Muscle of arm (tissue), 12 donors: ENCODE results near the gene RMND1. TPM values are rescaled to one million over a fixed set of nuclear protein-coding genes. Genes with fewer than 3 reads are reported as not detected.
A peak's percentile ranks its signal among the peaks of the same experiment; 100 is the strongest.
"Not testable (repeated sequence)": the region's sequence is repeated elsewhere in the genome, so short reads cannot be mapped to it uniquely, and the experiment has no call there.

Experiments used
- DNase-seq: peaks from one replicate; pipeline ENCODE4 v3.0.0-alpha.2; 2013
- polyA plus RNA-seq, 12 donors: library from polyadenylated mRNA; unstranded; fragments of 120-200 nt; gene quantifications; one replicate each; pipeline ENCODE4 v1.2.1, GENCODE V29; 2013; ENCODE audit not compliant: insufficient read length in 12 of 12

RMND1 gene
- polyA plus RNA-seq, 12 donors: 18.6 to 26.8 (median 21.7) TPM; not detected in 1

DNA sequence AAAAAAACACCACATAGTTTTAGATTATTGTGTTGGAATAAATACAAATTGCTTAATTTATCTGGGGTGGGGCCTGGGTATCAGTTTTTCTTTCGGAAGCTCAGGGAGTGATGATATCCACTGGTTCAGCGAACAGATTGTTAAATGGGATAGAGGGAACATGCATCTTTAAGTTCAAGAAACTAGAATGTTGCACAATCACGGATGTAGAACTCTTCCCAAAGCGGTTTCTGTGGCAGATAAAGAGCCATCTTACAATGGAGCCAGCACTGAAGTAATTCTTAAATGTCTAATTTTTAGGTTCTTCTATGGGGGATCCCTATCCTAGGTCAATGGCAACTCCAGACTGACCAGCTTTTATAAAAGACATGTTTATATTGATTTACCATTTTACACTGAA is 9.7 kb upstream of the RMND1 start:
- no peak for DNase-seq

DNA sequence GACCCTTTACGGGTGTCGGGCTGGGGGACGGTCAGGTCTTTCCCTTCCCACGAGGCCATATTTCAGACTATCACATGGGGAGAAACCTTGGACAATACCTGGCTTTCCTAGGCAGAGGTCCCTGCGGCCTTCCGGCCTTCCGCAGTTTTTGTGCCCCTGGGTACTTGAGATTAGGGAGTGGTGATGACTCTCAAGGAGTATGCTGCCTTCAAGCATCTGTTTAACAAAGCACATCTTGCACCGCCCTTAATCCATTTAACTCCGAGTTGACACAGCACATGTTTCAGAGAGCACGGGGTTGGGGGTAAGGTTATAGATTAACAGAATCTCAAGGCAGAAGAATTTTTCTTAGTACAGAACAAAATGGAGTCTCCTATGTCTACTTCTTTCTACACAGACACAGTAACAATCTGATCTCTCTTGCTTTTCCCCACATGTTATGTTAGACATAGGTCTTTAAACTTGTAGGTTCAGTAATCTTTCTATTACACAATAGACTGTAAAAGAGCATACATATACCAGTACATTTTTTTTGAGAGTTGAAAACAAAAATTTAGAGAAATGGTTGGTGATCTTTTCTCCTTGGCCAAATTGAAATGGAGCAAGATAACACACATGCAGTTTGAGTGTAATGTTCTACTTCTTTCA is 3.9 kb upstream of the RMND1 start:
- DNase-seq: not testable (repeated sequence)

DNA sequence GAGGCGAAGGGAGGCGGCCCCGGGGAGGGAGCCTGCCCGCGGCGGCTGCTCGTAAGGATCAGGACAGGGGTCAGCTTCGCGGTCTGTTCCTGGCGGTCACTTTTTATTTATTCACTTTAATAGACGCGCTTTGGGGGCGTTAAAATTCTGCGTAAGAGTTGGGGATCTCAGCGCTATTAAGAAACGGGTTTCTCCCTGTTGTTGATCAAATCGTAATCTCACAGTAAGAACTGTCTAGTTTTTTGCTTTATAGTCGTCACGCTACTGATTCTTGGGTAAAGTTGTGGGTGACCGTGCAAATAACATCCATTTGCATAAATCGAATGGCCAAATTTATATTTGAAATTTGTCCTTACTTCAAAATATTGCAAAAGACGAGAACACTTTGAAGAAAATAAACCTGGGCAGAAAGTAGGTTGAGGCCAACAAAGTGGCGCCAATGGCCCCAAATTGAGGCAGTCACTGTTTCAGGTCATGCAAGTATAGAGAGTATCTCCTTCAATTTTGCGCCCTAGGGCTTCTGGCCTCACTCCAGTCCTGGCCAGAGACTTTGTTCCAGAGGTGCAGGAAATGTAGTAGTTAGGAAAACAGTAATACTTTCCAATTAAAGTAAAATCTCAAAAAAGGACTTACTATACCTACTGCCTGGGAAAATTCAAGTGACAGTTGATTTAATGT is 963 bp upstream of the RMND1 start:
- peak; percentile 45 for DNase-seq

DNA sequence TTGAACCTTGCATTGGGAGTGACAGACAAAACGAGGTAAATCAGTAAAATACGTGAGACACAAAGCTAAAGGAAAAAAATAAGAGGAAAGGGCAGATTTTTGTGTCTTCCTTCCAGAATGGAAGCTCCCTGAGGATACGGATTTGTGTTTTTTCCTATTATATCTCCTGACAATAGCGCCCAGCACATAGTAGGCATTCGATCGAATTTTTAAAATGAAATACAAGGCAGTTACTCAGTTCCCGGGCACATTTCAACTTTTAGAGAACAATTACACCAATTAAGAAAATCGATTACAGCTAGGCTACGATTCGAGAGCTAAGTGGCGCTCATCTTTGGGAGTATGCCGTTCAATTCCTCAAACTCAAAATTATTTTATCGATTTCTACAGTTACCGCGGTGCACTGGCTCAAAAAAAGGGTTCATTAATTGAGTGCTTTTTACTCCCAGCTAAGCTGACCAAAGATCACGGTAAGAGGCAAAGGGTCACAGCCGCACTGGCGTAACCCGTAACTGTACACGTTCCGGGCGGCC is 443 bp downstream of the RMND1 start:
- no peak for DNase-seq

DNA sequence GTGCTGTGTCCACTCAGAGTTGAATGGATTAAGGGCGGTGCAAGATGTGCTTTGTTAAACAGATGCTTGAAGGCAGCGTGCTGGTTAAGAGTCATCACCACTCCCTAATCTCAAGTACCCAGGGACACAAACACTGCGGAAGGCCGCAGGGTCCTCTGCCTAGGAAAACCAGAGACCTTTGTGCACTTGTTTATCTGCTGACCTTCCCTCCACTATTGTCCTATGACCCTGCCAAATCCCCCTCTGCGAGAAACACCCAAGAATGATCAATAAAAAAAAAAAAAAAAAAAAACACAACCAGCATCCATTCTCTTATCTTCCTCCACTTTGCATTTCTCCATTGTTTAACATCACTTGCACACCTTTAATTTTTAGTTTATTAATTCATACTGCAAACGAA is 998 bp downstream of the RMND1 start:
- not testable (repeated sequence) for DNase-seq

DNA sequence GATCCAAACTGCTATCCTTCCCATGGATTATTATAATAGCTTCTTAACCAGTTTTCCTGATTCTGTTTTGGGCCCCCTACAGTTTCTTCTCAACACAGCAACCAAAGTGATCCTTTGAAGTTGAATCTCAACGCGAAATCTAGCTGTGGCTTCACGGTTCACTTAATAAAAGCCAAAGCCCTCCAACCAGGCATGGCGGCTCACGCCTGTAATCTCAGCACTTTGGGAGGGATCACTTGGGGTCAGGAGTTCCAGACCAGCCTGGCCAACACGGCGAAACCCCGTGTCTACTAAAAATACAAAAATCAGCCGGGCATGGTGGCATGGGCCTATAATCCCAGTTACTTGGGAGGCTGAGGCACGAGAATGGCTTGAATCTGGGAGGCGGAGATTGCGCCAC is 3.3 kb downstream of the RMND1 start:
- no peak for DNase-seq

DNA sequence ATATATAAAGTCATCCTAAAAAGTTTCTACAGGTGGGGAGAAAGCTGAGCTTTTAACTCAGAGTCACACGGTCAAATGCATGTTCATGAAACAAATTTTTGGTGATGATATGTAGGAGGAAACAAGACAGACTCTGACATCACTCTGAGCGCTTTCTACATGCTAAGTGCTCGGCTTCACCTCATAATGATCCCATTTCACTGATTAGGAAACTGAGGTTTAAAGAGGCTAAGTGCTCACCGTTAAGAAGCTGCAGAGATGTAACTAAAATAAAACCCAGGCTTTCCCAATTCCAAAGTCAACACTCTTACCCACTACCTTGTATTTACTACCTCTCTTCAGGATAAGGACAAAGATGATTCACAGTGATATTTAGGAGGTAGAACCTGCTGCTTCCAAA is 4.7 kb downstream of the RMND1 start:
- DNase-seq: no peak

DNA sequence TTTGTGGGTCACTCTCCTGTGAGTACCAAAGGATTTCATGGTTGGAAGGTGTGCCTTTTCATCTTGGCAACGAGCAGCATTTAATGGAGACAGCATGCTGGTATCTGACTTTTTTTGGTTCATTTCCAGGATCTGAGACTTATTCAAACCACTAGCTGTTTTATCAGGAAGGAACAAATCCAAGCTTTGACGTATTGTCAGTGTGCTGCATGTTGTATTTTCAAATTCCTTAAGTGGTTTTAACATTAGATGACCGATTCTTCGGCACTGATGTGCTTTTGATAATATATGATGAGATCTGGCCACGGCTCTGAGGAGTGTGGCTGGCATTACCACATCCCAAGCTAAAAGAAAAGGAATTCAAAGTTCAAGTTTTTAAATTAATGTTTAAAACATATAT is 6.4 kb downstream of the RMND1 start:
- DNase-seq: no peak

DNA sequence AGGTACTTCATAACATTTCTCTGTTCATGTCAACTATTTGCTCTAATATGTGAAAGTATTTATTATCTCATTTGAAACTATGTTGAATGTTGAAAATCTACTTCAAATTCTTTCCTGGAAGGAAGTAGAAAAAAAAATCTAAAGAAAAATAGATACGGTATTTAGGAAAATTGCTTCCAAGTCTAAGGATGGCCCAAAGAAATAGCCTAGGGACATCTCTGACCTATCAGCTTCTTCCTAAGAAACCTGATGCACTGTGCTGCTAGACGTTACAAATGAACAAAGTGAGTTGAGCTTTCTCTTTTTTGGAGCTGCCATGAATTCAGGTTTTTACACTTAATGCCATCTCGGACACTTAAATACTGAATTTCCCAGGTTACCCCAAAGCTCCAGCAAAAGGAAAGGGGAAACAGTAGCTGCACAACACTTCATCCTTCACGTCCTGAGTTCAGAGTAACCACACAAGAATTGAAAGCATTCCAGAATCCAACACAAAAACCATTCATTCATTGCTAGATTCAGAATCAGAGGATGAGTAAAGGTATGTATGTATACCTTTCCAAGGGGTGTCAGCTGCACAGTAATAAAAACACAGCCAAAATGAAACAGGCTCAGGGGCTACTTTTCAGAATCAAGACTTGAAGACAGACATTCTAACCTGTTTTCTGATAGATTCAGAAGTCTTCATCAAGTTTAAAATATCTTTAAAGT is 7.9 kb downstream of the RMND1 start:
- DNase-seq: no peak

DNA sequence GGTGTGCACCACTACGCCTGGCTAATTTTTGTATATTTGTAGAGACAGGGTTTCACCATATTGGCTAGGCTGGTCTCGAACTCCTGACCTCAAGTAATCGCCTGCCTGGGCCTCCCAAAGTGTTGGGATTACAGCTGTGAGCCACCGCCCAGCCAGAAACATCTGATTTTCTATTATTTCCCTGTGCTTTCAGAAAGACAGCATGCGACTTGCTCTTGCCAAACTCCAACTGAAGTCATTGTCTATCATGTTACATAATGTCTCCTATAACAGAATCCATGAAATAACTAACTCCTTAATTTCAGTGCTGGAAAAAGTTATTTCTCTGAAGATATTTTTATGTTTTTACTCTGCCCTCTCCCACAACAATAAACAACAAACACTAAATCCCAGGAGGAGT is 8.5 kb downstream of the RMND1 start:
- DNase-seq: no peak

DNA sequence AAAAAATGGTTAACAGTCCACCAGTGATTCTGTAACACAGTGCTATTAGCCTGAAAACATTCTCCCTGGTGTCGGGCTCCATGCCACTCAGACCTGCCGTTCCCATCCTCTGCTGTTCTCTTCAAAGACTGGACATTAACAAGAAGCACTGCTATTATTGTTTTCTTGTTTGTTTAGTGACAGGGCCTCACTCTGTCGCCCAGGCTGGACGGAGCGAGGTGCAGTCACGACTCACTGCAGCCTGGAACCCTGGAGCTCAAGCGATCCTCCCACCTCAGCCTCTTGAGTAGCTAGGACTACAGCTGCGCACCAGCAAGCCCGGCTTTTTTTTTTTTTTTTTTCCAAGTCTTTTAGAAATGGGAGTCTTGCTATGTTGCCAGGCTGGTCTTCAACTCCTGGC is 9.6 kb downstream of the RMND1 start:
- DNase-seq: no peak

DNA sequence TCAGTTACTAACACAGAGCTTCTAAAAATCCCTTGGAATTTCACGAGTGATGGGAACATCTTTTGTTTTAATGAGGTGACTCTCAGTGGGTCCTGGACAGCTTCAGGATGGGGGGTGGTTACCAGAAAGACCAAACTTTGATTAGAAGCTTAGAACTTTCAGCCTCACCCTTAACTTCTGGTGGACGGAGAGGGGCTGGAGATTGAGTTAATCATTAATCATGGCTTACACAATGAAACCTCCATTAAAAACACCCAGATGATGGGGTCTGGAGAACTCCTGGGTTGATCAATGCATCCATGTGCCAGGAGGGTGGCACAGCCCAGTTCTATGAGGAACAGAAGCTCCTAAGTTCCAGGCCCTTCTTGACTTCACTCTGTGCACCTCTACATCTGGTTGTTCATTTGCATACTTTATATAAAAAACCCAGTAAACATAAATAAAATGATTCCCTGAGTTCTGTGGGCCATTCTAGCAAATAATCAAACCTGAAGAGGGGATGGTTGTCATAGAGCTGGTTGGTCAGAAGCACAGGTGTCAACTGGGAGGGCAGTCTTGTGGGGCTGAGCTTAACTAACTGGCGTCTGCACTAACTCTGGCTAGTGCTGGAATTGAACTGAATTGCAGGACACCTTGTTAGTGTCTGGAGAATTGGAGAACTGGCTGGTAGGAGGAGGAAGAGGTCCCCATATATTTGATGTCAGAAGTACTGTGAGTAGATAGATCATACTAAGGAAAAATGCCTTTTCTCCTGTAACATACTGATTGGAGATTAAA is 10.3 kb downstream of the RMND1 start:
- no peak for DNase-seq

DNA sequence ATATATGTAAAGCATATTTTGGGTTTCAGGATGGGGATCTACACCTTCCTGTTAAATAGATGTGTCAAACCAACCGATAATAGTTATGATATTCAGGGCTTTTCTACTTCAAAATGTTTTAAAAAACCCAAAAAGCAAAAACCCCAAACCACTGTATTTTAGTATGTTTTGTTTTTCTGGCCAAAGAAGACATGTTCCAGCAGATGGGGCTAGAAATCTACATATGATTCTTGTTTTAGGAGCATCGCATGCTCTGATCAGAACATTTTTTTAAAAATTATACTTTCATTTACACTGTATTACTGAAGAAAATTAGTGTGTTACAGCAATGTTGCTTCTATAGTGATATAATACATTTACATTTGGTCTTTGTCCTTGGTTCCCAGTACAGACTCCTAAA is 11.0 kb downstream of the RMND1 start:
- peak; percentile 40 for DNase-seq

DNA sequence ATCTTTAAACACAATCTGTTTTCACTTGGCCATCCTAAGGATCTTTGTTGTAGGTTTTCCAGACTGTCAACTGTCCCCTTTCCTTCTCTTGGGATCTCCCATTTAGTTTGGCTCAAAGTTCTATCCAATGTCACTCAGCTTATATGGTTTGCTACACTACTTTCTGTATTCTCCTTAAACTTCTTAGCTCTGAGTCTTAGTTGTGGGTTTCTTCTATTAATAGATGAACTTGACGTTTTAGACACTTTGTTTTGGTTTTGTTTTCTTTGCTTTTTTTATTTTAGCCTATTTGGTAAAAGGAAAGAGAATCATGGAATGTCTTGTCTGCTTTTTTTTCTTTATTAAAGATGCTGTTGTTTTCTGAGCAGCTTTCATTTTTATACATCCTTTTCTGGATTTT is 11.4 kb downstream of the RMND1 start:
- DNase-seq: no peak

DNA sequence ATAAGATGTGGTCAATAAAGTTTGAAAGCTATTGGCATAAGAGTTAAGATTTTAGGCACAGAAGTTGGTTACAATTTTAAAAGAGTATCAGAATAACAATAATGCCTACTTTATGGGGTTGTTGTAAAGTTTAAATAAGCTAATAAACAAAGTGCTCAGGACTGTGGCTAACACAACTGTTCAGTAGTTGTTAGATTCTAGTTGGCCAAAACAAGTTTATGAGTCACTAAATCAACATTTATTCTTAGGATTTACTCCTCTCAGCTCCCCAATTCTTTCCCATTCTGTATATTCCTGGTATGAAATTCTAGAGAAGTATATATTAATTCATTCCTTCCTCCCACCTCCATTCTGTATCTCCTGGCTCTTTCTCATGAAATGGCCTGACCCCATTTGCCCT is 14.5 kb downstream of the RMND1 start:
- DNase-seq: no peak

DNA sequence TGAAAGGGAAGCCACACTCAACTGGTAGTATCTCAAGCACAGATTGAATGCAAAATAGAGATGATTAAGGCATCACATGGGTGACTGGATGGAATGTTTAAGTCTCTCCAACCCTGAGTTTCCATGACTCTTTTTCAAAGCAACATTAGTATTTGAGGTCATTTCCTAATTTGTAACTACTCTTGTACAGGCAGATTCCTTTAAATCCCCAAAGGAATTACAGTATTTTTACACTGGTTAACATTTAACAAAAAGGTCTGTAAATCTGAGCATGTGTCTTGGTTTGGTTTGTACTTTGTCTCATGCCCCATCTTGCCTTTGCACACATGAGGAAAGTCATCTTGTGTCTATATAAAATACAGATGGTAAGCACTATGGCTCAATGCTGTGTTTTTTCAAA is 15.1 kb downstream of the RMND1 start:
- DNase-seq: no peak

DNA sequence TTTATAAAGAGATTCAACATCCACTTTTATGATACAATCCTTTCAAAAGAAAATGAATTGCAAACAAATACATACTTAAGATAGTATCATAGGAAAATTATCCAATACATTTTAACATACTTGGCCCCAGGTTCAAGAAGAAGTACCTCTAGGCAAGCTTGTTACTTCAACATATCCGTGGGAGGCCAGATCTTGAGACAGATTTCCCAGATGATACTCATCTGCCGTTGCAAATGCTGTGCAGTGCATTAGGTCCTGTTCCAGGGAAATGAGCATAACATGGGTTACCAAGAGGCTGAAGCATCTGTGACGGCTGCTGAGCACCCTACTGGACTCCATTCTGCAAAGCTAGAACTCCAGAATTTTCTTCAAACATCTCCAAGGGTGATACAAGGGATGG is 15.6 kb downstream of the RMND1 start:
- no peak for DNase-seq

DNA sequence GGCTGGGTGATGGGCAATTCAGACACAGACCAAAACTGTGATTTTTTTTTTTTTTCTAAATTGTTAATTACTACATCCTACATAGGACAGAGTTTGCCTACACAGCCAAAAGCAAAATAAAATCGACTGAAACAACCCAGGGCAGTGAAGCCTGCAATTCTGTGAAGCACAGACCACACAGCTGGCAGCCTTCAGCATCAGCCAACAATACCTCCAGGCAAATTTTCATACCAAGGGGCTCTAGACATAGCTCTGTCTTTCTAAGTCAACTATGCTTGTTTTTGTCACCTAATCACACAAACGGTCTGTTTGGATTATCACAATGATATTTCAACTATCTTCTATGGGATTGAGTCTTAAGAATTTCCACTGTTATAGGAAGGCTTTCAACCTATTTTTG is 17.6 kb downstream of the RMND1 start:
- no peak for DNase-seq

DNA sequence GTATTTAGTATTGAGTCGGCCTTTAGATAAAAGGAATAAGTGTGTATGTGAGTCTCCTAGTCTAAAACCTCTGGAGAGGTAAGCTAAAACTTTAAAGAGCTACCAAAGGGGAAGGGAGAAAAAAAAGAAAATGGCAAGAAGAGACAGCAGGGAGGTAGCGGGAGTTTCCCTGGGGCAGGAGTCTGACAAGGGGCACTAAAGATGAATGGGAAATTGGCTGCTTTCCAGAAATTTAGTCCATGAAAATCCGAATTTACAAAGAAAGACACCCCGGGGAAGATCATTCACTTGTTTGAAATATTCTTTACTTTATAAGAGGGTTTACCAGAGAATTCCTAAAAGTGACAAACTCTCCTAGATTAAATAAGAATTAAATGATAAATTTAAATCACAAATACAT is 19.3 kb downstream of the RMND1 start:
- DNase-seq: no peak

DNA sequence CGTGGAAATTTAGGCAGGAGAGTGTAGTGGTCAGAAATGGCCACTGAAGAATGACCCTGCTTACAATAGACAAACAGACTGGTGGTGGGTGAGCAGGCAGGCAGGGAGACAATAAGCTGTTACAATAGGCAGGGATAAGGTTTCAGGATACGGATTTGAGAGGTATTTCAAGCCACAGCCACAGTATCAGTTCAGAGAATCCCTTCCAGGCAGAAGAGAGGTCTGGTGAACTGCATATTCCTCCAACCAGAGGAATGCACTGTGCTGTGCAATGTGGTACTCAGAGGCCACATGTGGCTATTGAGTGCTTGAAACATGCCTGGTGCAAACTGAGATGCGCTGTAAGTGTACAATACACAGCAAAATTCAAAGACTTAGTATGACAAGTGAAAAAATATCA is 20.6 kb downstream of the RMND1 start:
- DNase-seq: no peak

DNA sequence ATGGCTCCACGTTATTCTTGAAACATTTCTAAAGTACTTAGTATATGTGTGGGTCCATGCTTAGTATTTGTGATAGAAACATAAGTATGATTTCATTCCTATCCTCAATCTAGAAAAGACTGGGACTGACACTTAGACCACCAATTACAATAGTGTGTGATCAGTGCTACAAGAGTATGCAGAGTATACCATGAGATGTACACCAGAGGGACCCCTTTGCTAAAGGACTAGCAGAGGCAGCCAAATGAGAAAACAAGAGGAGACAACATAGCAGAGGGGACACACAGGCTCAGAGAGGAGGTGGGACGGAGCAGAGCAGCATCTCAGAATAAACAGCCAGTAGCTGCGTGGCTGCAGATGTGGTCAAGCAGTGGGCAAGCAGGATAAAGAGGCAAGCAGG is 21.0 kb downstream of the RMND1 start:
- DNase-seq: no peak

DNA sequence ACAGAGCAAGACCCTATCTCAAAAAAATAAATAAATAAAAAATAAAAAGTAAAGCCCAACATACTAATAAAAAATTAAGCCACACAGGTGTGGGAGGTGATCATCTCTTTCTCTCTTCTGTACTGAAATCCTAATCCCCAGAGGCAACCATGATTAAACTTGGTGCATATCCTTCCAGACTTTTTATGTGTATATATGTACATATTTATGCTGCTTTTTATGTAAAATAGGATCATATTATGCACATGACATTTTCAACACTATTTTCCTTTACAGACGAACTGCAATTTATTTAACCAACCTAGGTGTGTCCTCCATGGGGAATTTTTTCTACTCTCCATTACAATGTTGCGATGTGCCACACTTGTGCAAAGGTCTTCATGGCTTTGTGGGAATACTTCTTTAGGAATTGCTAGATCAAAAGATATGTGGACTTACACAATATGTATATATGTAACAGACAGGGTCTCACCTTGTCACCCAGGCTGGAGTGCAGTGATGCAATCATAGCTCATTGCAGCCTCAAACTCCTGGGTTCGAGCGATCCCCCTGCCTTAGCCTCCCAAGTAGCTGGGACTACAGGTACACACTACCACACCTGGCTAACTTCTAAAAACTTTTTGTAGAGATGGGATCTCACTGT is 23.7 kb downstream of the RMND1 start:
- DNase-seq: no peak
